Measurements from ENCODE around the gene BCORL1.

BCORL1 gene

GRCh38 chrX:129968968-129969367 is 13.5 kb upstream of the BCORL1 start:
- no peak for FAIRE-seq

- FAIRE-seq = no peak
These were observed 6.0 kb upstream of the BCORL1 start for GRCh38 chrX:129976441-129976840.

DNA sequence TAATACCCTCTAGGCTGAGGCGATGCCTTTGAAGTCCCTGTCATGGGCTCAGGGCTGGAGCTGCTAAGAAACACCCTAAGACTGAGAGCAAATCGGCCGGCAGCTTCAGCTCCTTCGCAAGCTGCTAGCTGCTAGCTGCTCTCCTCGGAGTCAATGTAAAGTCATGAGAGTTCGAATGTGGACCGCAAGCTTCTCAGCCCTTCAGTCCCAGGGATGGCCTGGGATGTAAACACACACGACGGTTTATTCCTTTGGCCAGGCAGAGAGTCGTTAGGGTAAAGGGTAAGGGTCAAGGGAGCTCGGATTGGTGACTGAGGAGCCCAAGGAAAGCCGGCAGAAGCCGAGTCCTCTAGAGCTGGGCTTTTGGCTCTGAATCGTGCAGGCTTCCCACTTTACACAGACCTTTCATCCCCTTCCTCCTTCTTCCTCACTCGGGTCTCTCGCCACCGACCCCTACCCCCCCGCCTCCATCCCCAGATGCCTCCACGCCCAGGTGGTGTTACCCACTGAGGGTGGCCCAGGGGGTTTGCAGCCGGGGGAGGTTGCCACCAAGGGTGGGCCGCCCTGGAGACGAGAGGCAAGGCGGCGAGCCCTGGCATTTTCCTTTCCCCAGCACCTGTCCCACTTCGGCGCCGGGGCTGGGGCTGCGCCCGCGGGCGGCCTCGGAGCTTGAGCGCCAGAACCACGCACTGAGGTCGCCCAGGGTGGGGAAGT is 3.1 kb upstream of the BCORL1 start:
- FAIRE-seq = no peak

GRCh38 chrX:129980001-129980401 is 2.4 kb upstream of the BCORL1 start:
- FAIRE-seq = no peak

GRCh38 chrX:129980540-129981199 is 1.8 kb upstream of the BCORL1 start:
- no peak for FAIRE-seq

- no peak for FAIRE-seq
These were observed 1.3 kb upstream of the BCORL1 start for GRCh38 chrX:129981200-129981553.

GRCh38 chrX:129981752-129982299 is 609 bp upstream of the BCORL1 start:
- FAIRE-seq = no peak

DNA sequence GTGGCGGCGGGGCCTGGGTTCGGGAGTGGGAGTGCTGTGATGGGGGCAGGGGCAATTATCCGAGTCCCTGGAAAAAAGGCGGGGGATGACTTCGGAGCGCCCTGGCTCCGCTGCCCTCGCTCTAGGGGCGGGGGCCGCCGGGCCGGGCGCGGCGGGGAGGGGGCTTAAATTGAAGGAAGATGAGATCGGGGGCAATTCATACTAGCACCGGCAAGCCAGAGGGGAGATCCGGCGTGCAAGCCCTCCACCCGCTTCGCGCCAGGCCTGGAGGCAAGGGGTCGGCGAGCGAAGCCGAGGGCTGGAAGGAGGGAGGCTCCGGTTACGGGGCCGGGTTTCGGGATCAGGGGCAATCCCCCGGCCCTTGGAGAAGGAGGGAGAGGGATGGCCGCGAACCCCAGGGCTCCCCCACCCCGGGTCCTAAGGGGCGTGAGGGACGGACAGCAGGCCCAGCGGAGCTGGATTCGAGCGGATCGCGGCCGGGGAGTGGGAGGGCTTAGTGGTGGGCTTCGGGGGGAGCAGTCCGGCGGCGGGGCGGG is 1.2 kb downstream of the BCORL1 start:
- FAIRE-seq = no peak

- FAIRE-seq = no peak
These were observed 1.9 kb downstream of the BCORL1 start for GRCh38 chrX:129984111-129984958.

DNA sequence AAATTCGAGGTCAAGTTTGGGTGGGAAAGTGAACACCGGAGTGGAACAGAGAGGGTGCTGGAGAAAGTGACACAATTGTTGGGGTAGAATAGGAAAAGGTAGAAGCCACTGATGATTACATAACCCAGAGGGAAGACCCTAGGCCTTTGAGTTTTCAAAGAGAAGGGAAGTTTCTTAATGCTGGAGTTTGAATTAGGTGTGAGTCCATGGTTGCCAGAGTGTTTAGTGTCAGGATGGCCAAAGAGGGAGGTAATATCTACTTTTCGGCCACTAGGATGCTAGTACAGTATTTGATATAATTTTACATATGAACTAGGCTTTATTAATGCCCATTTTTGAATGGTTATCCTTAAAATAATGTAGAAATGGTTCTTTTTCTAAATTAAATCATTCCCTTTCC is 5.4 kb downstream of the BCORL1 start:
- FAIRE-seq = no peak

DNA sequence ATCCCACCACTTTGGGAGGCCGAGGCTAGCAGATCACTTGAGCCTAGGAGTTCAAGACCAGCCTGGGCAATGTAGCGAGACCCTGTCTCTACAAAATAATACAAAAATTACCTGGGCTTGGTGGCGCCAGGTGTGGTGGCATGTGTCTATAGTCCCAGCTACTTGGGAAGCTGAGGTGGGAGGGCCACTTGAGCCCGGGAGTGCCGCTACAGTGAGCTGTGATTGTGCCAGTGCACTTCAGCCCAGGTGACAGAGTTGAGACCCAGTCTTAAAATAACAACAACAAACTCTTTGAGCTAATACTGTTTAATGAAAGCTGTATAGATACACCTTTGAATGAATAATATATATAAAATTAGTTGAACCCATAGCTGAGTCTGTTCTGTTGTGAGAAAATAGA is 9.7 kb downstream of the BCORL1 start:
- FAIRE-seq = no peak

DNA sequence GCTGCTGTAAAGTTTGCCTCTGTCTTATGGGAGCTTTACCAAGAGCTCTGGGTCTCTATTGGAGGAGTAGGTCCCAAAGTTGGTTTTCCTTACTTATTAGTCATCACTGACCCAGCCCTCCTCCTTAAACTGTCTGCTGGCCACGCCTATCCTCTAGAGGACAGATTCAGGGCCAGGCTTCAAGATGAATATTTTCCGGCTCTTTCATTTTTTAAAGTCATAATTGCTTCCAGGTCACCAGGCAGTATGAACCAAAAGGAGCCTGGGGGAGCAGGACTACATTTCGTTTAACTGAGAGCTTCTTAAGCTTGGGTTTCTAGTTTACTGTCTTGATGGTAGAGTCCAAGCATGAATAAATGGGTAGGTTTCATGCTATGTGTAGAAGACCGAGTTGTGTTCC is 13.7 kb downstream of the BCORL1 start:
- FAIRE-seq = no peak

GRCh38 chrX:129997086-129997485 is 14.7 kb downstream of the BCORL1 start:
- no peak for FAIRE-seq

DNA sequence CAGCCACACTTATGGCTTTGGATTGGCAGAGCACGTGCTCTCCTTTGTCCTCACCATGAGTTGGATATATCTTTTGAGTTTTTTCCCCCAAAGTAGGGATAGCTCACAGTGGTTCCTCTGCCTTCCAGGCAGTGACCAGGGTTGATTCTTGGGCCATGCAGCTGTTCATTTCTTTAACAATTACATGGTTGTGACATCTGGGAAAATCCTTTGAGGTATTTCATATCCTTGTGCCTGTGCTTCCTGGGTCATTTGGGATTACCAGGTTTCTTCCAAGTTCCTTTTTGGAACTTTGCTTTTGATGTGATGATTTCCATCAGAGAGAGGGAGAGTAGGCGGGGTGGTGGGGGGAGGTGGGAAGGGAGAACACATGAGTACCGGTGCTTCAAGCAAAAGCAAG is 15.6 kb downstream of the BCORL1 start:
- FAIRE-seq = no peak

DNA sequence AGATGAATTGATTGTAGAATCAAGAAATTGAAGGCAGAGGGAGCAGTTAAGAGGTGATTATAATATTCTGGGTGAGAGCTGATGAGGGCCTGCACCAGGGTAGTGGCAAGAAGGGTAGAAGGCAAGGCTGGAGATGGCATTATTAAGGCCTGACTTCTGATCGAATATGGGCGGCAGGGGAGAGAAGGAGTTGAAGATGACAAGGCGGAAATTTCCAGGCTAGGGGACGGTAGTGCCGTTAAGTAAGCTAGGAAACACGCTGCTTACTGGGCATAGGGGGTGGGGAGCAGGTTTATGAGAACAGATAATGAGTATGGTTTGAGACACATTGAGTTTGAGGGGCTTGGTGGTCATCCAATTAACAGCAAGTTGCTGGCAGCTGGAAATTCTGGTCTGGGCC is 19.5 kb downstream of the BCORL1 start:
- FAIRE-seq = no peak

GRCh38 chrX:130002541-130002940 is 20.1 kb downstream of the BCORL1 start:
- no peak for FAIRE-seq

GRCh38 chrX:130005089-130005807 is 22.8 kb downstream of the BCORL1 start:
- no peak for FAIRE-seq

- no peak for FAIRE-seq
These were observed 27.3 kb downstream of the BCORL1 start for GRCh38 chrX:130009658-130010223.

- FAIRE-seq = no peak
These were observed 30.2 kb downstream of the BCORL1 start for GRCh38 chrX:130012683-130013082.

- FAIRE-seq = no peak
These were observed 31.2 kb downstream of the BCORL1 start for GRCh38 chrX:130013661-130014060.

DNA sequence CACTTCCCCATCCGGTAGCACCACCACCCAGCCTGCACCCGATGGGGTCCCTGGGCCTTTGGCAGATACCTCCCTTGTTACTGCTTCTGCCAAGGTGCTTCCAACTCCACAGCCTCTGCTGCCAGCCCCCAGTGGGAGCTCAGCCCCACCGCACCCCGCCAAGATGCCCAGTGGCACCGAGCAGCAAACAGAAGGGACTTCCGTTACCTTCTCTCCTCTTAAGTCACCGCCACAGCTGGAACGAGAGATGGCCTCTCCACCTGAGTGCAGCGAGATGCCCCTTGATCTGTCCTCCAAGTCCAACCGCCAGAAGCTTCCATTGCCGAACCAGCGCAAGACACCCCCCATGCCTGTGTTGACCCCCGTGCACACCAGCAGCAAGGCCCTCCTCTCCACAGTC is 31.9 kb downstream of the BCORL1 start:
- FAIRE-seq = no peak

- no peak for FAIRE-seq
These were observed 32.3 kb downstream of the BCORL1 start for GRCh38 chrX:130014770-130015169.

Measured in colon (tissue), 2 donors.